Coronary artery (tissue), 2 donors: ENCODE data around the gene PLXDC1.
"Not testable (repeated sequence)": the region's sequence is repeated elsewhere in the genome, so short reads cannot be mapped to it uniquely, and the experiment has no call there.

Experiments
- DNase-seq: peaks from one replicate; pipeline ENCODE4 v3.0.0-alpha.2; 2017; ENCODE audit warnings: low spot score
- H3K27ac ChIP-seq, 2 donors: fragments of 200-600 bp; sonication (generic); one replicate each; pipeline ENCODE4 v1.5.1; 2016 to 2019
- H3K4me3 ChIP-seq: fragments of 200-600 bp; sonication (generic); 2 replicates; pipeline ENCODE4 v1.5.1; 2016; ENCODE audit warnings: mild to moderate bottlenecking, moderate library complexity
- TF ChIP-seq, protein P1 (sequence below): fragments of 200-600 bp; sonication (generic); IDR thresholded peaks from one replicate; pipeline ENCODE4 v1.5.1; 2019; ENCODE audit warnings: antibody characterized with exemption

PLXDC1 gene

DNA sequence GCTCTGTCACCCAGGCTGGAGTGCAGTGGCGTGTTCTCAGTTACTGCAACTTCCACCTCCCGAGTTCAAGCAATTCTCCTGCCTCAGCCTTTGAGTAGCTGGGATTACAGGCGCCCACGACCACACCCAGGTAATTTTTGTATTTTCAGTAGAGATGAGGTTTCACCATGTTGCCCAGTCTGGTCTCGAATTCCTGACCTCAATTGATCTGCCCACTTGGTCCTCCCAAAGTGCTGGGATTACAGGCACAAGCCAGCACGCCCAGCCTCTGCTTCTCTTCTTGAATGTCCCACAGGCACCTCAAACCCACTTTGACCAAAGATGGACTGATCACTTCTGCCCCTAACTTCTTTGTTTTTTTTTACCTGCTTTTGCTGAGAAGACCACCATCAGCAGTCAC, 19.1 kb upstream of the PLXDC1 start:
- Histone ChIP-seq H3K27ac (no peak overlapping the region), H3K4me3 (no peak overlapping the region)
- TF ChIP-seq, protein P1, sequence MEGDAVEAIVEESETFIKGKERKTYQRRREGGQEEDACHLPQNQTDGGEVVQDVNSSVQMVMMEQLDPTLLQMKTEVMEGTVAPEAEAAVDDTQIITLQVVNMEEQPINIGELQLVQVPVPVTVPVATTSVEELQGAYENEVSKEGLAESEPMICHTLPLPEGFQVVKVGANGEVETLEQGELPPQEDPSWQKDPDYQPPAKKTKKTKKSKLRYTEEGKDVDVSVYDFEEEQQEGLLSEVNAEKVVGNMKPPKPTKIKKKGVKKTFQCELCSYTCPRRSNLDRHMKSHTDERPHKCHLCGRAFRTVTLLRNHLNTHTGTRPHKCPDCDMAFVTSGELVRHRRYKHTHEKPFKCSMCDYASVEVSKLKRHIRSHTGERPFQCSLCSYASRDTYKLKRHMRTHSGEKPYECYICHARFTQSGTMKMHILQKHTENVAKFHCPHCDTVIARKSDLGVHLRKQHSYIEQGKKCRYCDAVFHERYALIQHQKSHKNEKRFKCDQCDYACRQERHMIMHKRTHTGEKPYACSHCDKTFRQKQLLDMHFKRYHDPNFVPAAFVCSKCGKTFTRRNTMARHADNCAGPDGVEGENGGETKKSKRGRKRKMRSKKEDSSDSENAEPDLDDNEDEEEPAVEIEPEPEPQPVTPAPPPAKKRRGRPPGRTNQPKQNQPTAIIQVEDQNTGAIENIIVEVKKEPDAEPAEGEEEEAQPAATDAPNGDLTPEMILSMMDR: no peak
- DNase-seq: no peak

DNA sequence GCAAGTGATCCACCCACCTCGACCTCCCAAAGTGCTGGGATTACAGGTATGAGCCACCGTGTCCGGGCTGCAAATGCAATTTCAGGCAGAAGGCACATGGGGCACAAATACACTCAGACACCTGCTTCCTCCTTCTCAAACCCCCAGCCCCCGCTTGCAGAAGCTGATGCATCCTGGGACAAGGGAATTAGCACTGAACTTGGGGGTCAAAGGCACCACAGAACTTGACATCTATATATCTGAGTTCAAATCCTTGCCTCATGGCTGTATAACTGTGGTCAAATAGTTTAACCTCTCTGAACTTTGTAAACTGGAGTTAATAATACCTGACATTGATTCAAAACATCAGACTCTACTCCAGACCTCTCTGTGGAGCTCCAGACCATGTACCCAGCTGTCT, 18.7 kb upstream of the PLXDC1 start:
- no peak overlapping the region for H3K27ac ChIP-seq
- DNase-seq: no peak
- no peak overlapping the region for H3K4me3 ChIP-seq
- TF ChIP-seq, protein P1: no peak

GRCh38 chr17:39169518-39169917, 18.1 kb upstream of the PLXDC1 start:
- no peak for DNase-seq
- TF ChIP-seq, protein P1: no peak
- Histone ChIP-seq H3K4me3 (no peak overlapping the region), H3K27ac (no peak overlapping the region)

- no peak for DNase-seq
- H3K4me3 ChIP-seq: no peak overlapping the region
- TF ChIP-seq, protein P1: no peak
- no peak overlapping the region for H3K27ac ChIP-seq
These were observed 17.7 kb upstream of the PLXDC1 start for GRCh38 chr17:39169101-39169500.

GRCh38 chr17:39168503-39168902, 17.1 kb upstream of the PLXDC1 start:
- not testable (repeated sequence) for DNase-seq, H3K4me3 ChIP-seq, H3K27ac ChIP-seq

- Histone ChIP-seq H3K4me3 (no peak overlapping the region), H3K27ac (no peak overlapping the region)
- TF ChIP-seq, protein P1: no peak
- no peak for DNase-seq
These were observed 16.0 kb upstream of the PLXDC1 start for GRCh38 chr17:39167476-39167875.

DNA sequence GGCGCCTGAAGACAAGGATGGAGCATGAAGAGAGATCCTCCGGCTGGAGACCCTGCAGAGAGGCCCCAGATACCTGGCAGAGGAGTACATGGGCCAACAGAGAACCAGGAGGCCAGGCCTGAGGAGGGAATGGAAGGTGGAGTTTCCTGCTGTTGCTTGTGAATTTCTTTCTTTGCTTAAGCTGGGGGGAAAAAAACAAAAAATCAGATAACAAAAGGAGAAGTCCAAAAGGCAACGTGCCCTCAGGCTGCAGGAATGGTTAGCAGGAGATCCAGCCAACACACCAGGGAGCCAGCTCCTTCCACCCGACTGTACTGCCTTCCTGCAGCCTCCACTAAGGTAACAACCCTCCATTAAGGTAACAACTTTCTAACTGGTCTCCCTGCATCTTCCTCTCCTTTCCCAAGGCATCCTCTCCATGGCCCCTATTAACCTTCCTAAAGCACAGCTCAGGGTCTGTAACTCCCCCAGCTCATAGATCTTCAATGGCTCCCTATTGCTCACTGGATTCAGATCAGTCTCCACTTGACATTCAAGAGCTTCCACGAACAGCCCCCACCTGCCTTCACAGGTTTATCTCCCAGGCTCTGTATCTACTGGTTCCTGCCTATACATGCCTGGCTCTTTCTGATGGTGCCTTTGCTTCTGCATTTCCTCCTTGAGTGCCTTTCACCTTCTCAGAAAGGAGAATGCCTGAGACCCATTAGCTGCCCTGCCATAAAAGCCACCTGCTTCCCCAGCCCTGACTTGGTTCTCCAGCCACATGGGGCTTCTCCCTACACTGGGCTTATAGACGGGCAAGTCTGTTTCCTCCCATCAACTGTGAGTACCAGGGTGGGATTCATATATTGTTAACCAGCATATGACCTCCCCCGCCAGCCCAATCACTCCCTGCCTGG, 15.2 kb upstream of the PLXDC1 start:
- TF ChIP-seq, protein P1: no peak
- Histone ChIP-seq H3K4me3 (no peak overlapping the region), H3K27ac (no peak overlapping the region)
- no peak for DNase-seq
